Subcutaneous adipose tissue (tissue), 4 donors: Measurements from ENCODE around the gene RGS6. TPM values are rescaled to one million over a fixed set of nuclear protein-coding genes. Genes with fewer than 3 reads are reported as not detected.

Experiments used
- CTCF ChIP-seq: fragments of 450-650 bp; IDR thresholded peaks from one replicate; pipeline ENCODE4 v1.5.1; 2016; ENCODE audit warnings: low read depth, mild to moderate bottlenecking, control low read depth, antibody characterized with exemption, moderate library complexity
- total RNA-seq, 4 donors: library from RNA; depleted of rRNA; stranded (reverse); fragments of >200 nt; gene quantifications; one replicate each; pipeline ENCODE4 v1.1.0, GENCODE V29; 2016

The RGS6 gene
- total RNA-seq, 4 donors from 2014 or later: 4.4 to 32.0 (median 11.4) TPM

GRCh38 chr14:72539661-72540315 is 607.6 kb downstream of the RGS6 start:
- no peak for TF ChIP-seq CTCF

DNA sequence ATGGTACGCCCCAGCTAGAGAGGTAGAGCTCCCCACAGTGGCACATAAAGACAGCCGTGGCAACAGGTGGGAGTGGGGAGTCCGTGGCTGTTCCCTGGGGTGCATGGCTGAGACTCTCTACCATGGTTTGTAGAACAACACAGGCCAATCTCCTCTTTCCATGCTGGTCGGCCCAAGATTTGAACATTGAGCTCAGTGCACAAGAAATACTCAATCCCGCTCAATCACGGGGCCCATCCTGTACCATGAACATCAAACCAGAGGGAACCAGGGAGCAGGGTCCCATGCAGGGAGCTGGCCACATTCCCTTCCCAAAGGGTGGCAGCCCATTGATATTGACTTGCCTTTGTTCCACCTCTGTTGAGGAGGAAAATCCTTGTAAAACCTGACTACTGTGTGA is 608.6 kb downstream of the RGS6 start:
- no peak for TF ChIP-seq CTCF

DNA sequence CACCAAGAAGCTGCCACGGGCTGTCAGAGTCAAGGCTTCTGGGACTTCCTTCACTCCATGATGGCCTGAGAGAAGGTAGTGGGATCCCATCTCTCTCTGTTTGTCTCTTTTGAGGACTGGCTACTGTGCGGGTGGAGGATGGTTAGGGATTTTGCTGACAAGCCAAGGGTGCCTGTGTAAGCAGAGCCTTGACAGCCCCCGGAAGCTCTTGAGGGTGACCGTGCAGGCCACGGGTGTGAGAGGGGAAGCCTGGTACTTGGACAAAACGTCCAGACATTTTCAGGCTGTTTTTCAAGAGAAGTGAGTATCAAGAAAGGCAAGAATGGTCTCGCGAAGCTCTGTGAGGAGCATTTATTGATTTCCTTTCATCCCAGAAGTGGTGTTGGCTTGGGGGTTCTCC is 609.3 kb downstream of the RGS6 start:
- TF ChIP-seq CTCF: no peak

GRCh38 chr14:72543341-72543740 is 611.1 kb downstream of the RGS6 start:
- no peak for TF ChIP-seq CTCF

GRCh38 chr14:72544615-72545387 is 612.6 kb downstream of the RGS6 start:
- no peak for TF ChIP-seq CTCF

DNA sequence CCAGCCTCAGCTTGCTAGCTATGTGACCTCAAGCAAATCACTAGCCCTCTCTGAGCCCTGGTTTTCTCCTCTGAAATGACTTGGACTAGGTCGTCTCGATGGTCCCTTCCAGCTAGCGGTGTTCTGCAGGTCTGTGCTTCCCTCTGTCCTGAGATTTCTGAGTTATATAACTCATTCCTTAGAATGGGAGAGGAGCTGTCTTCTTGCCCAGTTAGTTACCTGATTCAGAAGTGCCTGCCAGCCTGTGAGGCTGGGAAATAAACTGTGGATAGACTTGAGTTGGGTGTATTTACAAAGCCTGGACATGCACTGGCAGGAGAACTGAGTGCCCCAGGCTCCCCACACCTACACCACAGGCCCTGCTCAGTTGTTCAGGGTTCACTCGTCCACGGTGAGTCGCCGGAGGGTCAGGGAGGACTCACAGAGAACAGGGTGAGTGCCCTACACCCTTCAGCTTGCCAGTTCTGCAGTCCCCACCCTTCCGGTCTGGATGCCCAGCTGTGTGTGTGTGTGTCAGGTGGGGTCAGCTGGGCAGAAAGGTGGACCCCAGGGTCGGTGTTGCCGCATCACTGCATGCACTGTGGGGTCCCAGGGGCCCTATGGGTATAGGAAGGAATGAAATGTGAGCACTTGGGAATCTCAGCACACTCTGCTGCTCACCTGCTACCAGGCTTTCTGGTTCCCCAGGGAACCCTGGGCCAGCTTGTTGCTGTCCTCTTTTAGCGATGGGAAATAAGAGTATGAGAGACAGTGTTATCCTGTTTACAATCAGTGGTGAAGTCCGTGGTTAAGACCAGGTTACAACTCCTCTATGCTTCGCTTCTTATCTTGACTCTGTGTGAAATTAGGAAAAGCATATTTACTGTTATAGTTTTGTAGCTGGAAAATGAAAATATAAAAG is 613.4 kb downstream of the RGS6 start:
- TF ChIP-seq CTCF: no peak
